ENCODE measurements around the gene KIRREL1.

- TF ChIP-seq POLR2A (IDR thresholded peaks at IDR 0.05) (no peak), CTCF (IDR thresholded peaks at IDR 0.05) (no peak)
Observed at GRCh38 chr1:158107916-158108315, 114.5 kb downstream of the KIRREL1 start.
